NK-92 treated with Interleukin-12 subunit alpha and Interleukin-12 subunit beta, amount 100 ng/mL, for 24 hours (cell line): ENCODE results near the gene LDAH.
"Not testable (repeated sequence)": the region's sequence is repeated elsewhere in the genome, so short reads cannot be mapped to it uniquely, and the experiment has no call there.

Source experiments
- DNase-seq: peaks from one replicate; lab custom pipeline; 2025; lab: John Stamatoyannopoulos, UW

The LDAH gene

DNA sequence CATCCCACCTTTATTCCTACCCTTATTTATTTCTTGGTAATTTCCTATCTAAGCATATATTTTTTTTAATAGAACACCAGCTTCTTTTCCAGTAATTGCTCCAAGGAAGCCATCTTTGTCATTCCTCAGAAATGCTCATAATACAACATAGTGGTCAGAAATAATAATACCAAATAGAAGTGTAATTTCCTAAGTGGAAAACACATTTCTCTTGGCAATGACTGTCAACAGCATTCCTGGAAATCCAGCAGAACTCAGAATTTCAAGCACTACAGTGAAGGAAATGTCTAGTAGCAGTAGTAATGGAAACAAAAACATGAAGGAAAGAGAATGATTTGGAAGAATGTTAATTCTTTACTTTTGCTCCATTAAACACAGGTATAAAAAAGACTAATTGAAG, 99.4 kb downstream of the LDAH start:
- DNase-seq = no peak

DNA sequence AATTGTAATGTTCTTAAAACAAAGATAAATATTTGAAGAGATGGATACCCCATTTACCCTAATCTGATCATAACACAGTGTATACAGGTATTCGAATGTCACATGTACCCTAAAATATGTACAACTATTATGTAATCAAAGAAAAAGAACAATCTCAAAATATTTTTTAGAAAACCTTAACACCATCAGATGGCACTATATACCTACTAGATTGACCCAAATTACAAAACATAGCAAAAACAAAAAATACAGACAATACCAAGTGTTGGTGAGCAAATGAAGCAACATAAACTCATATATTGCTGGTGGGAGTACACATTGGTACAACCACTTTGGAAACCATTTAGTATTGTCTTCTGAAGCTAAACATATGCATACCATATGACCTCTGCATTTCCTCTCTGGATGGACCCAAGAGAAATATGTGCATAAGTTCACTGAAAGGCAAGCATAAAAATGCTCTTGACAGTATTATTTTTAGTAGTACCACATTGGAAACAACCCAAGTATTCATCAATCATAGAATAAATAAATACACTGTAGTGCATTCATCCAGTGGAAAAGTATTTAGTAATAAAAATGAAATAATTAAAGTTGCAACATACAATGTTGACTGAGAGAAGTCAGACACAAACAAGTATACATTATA, 100.2 kb downstream of the LDAH start:
- DNase-seq = no peak

DNA sequence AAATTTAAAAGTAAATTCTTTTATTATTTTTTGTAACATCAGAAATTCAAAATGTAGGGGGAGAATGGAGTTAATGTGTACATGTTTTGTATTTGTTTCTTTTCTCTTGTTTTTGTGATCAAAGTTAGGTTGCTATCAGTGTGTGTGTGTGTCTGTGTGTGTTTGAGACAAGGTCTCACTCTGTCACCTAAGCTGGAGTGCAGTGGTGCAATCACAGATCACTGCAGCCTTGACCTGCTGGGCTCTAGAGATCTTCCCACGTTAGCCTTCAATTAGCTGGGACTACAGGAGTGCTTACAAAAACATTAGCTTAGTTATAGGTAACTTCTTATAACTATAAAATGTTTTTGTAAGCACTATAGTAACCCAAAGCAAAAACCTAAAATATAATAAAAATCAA, 105.3 kb downstream of the LDAH start:
- DNase-seq = no peak

DNA sequence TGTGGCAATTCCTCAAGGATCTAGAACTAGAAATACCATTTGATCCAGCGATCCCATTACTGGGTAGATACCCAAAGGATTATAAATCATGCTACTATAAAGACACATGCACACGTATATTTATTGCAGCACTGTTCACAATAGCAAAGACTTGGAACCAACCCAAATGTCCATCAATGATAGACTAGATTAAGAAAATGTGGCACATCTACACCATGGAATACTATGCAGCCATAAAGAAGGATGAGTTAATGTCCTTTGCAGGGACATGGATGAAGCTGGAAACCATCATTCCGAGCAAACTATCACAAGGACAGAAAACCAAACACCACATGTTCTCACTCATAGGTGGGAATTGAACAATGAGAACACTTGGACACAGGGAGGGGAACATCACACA, 106.7 kb downstream of the LDAH start:
- not testable (repeated sequence) for DNase-seq

DNA sequence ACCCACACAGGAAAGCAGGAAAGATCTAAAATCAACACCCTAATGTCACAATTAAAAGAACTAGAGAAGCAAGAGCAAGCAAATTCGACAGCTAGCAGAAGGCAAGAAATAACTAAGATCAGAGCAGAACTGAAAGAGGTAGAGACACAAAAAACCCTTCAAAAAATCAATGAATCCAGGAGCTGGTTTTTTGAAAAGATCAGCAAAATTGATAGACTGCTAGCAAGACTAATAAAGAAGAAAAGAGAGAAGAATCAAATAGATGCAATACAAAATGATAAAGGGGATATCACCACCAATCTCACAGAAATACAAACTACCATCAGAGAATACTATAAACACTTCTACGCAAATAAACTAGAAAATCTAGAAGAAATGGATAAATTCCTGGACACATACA, 108.5 kb downstream of the LDAH start:
- not testable (repeated sequence) for DNase-seq

DNA sequence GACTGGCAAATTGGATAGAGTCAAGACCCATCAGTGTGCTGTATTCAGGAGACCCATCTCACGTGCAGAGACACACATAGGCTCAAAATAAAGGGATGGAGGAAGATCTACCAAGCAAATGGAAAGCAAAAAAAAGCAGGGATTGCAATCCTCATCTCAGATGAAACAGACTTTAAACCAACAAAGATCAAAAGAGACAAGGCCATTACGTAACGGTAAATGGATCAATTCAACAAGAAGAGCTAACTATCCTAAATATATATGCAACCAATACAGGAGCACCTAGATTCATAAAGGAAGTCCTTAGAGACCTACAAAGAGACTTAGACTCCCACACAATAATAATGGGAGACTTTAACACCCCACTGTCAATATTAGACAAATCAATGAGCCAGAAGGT, 109.3 kb downstream of the LDAH start:
- DNase-seq = not testable (repeated sequence)

GRCh38 chr2:20711641-20712040, 111.3 kb downstream of the LDAH start:
- DNase-seq = not testable (repeated sequence)

DNA sequence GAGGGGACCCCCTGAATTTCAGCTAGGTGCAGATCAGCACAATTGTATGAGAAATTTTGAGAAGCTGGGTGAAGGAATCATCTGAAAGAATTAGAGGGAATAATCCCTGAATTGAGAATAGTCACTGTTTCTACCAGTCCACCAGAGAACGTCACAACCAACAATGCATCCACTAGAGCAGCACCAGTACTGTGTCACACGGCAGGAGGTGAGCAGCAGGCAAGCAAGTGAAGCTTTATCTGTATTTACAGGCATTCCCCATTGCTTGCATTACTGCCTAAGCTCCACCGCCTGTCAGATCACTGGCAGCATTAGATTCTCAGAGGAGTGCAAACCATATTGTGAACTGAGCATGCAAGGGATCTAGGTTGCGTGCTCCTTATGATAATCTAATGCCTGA, 115.3 kb downstream of the LDAH start:
- no peak for DNase-seq

DNA sequence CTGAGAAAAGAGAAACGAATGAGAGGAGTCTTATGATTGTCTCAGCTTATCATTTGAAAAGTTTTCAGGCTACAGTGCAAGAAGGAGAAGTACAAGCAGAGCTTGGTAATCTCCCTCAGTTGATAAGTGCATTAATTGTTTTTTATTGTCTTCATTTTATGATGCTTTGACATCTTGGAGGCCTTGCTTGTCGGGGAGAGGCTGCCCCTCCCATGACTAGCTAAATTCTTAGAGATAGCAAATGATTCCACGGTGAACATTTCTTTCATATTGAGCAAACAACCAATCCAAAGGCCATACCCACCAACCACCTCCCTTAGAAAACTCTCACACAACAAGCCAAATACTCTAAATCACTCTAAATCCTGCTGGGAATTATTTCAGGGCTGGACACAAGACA, 116.1 kb downstream of the LDAH start:
- DNase-seq = no peak

GRCh38 chr2:20706217-20706616, 116.7 kb downstream of the LDAH start:
- DNase-seq = no peak

DNA sequence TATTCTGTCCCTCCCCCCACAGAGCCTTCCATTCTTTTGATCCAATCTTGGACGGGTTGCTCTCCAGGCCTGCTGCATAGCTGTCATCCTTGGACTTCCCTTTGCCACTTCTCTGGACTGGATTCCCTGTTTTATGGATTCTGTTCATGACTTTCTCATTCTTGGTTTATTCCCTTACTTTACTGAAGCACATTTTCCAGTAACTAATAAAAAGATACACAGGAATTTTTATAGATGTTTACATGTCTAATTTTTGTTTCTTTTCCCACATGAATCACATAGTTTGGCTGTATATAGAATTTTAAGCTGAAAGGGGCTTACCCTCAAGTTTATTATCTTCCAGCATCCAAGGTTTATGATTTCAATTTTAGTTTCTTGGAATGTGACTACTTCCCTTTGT, 118.0 kb downstream of the LDAH start:
- DNase-seq = no peak

DNA sequence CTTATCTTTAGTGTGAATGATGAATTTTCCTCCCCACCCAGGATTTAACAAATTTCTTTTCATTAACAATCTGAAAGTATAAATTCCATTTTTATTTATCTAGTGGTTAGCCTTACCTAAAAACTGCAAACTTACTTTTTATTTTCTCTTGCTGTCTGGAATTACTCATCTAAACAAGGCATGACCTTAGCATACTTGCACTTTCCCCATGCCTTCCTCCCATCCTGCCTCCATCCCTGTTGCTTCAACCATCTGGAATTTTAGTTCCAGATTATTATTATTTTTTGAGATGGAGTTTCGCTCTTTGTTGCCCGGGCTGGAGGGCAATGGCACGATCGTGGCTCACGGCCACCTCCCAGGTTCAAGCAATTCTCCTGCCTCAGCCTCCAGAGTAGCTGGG, 120.3 kb downstream of the LDAH start:
- no peak for DNase-seq

DNA sequence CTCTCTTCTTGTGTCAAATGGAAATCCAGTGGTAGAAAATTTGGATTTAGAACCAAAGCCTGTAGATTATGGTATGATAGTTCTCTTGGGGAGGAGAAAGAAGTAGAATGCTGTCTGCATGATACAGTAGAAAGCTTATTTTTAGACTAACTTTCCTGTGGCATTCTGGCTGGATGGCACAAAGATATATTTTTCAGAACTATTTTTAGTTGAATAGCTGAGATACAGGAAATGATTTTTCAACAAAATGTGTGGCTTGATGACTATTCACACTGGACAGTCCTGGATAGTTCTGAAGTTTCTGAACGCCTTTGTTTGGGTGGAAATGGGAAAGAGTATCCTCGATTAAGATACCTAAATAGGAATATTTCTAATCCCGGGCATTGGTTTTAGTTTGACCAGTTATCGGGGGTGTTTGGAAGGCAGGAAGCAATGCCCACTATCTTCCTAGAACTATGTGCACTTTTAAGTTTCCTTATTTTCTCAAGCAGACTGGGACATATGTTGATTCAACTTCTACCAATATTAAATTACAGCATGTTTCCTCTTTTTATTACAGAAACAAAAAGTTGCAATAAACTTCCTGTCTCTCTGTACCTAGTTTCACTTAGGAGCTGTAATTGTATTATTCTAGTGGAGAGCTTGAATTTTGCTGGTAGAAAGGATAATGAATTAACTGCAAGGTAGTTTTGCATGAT, 123.8 kb downstream of the LDAH start:
- no peak for DNase-seq

- DNase-seq = no peak
Measured at GRCh38 chr2:20697322-20697934, 125.5 kb downstream of the LDAH start.

- no peak for DNase-seq
Measured at GRCh38 chr2:20696366-20696765, 126.5 kb downstream of the LDAH start.

DNA sequence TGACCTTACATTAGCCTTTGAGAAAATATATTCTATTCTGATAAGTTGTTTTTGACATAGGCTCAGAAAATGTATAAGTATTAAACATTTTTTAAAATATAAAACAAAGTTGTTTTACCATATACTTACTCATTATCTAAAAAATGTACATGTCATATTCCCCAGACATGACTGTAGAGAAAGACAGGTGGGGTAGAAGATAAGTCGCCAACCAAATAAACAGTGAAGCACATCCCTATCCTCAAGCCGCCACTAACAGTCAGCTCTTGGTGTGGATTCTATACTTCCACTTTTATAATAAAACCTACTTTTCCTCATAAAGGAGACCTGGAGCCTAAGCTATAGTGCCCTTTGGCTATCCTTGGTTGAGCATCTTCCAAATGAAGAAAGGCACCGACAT, 129.6 kb downstream of the LDAH start:
- DNase-seq = no peak

- DNase-seq = no peak
Measured at GRCh38 chr2:20692081-20692480, 130.8 kb downstream of the LDAH start.

- no peak for DNase-seq
Measured at GRCh38 chr2:20691076-20691734, 131.7 kb downstream of the LDAH start.

GRCh38 chr2:20689428-20690264, 133.3 kb downstream of the LDAH start:
- DNase-seq = no peak

DNA sequence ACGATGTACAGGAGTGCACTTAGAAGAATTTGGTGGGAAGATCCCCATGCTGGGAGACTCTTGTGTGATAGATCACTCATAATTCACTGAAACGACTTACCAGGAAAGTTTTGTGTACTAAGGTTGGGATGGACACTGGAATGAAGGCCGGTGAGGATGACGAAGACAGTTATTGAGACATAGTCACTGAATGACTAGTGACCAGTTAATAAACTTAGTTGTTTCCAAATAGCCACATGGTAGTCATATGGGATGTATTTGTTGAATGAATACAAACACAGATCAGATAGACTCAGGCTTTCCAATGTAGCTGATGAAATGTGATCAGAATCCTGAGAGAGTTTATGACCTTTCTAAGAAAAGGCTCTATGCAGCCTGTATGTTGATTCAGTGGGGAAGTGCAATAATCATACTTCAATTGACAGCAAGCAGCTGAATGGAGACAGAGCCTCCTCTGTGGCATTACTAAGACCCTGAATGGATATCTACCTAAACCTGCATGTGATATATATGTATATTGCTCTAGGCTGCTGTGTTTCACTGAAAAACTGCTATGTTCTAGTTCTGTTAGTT, 135.6 kb downstream of the LDAH start:
- DNase-seq = no peak

DNA sequence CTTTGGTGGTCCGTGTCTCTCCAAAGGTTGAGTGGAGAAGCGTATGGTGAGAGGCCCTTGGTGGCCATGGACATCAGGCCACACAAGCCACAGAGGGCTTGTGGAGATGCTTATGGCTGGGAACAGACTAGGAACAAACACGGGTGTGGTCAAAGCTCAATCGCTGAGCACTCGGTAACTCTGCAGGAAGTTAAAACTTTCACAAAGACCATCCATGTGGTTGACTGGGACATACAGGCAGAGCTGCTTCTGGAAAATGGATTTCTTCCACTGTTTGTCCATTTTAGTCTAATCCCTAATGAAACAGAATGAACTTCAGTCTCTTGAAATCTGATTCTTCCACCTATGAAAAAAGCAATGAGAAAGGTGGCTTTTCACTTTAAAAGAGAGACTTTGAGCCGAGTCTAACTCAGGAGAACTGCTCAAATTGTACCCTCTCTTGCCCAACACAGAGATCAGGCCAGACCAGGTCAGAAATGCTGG, 138.3 kb downstream of the LDAH start:
- no peak for DNase-seq
